T-helper 2 cell (primary cell): ENCODE results near the gene DDX17.

ENCODE experiments used
- DNase-seq, 5 experiments: peaks; one replicate each; pipeline versions ENCODE4 v3.0.0 to v3.0.0-alpha.2; 2012 to 2022
- total RNA-seq, 2 donors: gene quantifications; one replicate each; lab custom pipeline; 2026; lab: John Stamatoyannopoulos, UW

DDX17 gene
- 739 to 1,156 reads per million in 2 donors for total RNA-seq

DNA sequence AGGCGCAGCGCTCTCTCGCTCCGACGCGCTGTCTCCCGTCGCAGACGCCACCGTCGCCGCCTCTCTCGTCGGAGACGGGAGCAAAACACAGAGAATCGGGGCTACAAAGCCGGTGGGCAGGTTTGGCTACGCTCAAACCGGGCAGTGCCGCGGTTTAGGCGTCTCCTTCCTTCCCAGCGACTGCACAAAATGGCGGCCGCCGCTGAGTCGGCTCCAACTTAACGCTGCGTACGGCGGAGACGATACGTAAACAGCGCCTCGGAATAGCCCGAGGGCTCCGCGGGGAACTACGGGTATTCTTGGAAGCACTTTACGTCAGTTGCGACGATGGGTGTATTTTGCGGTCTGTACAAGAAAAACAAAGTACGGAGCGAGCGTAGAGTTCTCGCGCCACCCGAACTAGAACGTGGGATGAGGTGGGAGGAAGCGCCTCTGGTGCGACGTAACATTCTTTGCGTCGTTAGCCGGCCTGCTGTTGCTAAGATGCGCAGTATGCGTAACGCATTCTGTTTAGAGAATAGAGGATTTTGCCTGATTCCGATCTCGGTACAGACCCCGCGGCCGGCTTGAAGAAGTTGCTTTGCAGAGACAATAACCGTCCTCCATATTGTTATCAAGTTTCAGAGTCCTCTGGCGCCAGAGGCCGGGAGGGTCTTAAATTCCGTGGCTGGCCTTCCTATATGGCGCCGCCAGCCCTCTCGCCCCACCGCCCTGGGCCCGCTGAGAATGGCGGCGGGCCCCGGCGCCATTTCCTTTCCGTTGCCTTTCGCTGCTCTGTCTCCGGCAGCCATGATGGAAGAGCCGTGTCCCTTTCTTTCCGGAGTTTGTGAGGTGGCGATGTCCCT is at the start of gene DDX17:
Gene DDX17 (minus strand): TSS at position 194 of the 845 bp plus-strand sequence.
- peak; percentile 76 to 98 (median 89) for DNase-seq

DNA sequence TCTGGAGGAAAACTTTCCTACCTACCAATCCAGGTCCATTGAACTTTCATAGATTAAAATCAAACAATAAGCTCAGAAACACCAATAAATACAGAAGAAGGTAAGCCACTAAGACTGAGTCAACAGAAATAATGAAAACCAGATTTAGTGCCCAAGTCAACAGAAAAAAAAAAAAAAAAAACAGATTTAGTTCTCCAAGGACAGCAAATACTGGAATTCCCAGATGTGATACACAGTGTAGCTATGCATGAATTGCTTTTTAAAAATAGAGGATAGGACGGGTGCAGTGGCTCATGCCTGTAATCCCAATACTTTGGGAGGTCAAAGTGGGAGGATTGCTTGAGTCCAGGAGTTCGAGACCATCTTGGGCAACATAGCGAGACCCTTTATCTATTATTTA is 48.2 kb upstream of the DDX17 start:
- no peak for DNase-seq

DNA sequence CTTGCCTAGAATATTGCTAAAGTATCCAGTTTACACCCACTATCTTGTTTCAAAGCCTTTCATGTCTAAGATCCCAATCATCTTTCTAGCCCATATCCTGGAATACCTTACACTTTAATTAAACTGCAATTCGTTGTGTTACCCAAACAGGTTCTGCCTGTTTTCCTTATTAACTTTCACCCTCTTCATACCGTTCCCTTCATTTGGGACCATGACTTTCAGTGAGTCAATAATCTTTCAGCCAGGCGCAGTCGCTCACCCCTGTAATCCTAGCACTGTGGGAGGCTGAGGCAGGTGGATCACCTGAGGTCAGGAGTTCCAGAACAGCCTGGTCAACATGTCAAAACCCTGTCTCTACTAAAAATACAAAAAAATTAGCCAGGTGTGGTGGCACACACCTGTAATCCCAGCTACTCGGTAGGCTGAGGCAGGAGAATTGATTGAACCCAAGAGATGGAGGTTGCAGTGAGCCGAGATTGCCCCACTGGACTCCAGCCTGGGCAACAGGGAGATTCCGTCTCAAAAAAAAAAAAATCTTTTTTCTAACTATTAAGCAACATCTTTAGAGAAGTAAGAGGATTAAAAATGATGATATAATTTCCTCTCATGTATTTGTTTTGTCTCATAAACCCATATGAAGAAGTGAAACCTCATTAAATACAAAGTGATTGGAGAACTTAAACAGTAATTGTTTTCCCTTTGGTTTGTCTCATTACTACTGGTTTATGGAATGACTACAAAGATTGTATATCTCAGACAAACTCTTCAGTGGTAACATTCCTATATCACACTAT is 43.2 kb upstream of the DDX17 start:
- no peak for DNase-seq

DNA sequence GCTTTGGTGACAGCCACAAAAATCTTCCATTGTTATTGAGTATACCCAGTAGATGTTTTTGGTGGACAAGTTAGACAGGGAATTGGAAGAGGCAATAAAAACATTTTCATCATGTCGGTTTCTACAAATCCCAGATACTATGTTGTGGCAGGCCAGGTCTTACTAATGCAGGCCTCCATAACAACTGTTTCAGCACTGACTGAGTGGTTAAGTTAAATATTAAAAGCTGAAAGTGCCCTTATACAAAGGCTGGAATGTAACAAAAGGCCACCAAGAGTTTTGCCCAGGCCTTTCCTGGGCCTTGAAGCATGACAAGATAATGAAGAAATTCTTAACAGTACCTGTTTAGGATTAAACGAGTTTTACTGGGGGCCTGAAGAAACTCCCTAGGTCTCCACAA is 34.6 kb upstream of the DDX17 start:
- DNase-seq, result no peak

DNA sequence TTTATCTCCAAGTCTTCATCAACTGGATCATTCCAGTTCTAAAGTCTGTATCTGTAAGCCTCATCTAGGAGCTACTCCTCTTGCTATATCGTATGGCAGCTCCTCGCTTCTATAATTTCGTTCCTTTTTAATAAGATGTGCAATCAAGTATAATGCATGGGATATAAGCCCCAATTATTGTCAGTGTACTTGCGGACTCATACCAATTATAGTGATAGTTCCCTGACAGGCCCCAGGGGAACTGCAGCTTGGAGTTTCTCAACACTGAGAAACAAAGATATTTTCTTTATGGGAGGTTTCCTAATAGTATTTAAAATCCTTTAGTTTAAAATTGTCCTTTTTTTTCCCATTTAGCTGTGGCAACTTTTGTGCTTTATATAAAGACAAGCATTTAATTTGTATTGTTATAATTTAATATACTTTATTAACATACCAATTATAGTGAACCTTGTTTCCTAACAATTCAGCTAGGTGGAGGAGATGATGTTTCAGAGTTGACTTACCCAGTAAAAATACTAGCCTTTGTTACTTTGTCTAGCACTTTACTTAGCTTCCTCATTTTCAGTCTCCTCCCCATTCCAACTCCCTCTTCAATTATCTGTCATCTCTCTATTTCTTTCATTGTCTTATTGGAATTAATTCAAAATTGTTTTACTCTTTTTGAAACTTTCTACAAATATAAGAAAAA is 25.3 kb upstream of the DDX17 start:
- no peak for DNase-seq

DNA sequence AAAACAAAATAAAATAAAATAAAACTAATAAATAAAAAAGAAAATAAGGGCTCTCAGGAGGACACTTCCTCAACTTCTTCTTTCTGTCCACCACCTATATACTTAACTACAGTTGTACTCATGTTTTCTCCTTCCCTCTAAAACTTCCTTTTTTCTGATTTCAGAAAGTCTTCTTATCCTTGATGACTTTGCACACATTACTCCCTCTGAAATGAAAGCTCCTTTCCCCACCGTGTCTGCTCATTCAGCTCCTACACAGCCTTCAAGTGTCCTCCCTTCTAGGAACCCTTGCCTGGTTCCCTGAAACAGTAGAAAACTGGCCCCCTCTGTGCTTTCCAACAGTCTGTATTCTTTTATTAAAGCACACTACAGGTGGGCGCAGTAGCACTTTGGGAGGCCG is 18.3 kb upstream of the DDX17 start:
- no peak for DNase-seq

- DNase-seq, result no peak
Measured at GRCh38 chr22:38523479-38523878, 17.4 kb upstream of the DDX17 start.

GRCh38 chr22:38523029-38523428 is 16.9 kb upstream of the DDX17 start:
- no peak for DNase-seq

DNA sequence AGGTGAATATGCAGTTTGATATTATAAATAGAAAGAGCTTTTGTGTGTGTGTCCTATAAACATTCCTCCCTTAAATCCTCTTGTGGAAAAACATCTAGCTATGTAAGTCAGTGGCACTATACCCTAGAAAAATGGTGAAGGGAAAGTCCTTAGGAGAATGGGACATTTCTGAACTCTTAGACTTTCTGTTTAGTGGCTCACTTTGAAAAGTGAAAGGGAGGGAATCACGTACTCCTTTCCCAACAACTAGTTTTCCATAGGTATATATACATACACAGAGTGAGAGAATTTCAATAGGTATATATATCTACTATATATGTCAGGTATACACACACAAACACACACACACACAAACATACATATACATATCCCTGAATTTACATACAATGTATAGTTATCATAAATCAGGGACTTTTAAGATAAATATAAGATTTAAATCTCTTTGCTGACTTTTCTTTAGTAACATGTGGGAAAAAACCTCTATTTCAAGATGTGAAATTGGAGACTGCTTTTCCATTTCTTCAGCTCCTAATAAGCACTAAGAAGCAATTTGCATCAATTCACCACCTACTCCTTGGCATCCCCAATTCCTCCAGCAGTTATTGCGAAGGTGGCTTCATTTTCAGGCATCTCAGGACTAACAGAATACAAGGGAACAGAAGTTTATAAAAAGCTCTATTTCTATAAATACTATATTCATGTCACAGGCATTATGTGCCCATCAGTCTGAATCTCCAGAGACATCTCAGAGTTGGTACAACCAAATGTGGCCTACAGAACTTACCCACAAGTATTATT is 13.5 kb upstream of the DDX17 start:
- DNase-seq, result no peak

DNA sequence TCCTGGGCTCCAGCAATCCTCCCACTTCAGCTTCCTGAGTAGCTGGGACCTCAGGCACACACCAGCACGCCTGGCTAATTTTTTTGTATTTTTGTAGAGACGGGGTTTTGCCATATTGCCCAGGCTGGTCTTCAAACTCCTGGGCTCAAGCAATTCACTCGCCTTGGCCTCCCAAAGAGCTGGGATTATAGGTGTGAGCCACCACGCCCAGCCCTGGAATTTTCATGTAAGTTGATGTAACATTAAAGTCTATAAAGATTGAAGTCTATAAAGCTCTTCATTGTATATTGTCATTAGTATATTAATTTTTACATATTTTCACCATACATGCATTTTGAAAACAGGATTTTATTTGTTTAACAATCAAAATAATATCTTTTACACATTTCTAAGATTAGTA is 12.5 kb upstream of the DDX17 start:
- no peak for DNase-seq

DNA sequence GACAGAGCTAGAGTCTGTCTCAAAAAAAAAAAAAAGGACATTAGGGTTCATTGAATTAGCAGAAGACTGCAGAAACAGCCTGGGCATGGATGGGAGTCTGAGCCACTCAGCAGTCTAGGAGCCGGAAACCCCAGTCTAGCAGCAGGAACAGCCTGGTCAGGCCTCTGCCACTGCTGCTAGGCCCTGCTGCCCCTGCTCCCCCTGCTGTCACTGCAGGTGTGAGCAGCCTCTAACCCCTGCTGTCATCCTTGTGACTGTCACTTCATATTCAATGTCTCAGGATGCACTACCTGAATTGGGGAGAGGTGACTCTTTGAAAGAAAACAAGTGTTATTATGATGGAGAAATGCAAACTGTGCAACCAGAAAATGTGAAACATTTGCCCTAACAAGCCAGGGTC is 7.0 kb upstream of the DDX17 start:
- DNase-seq, result peak in 2 of 5 experiments; percentile 46 to 53

- no peak for DNase-seq
Measured at GRCh38 chr22:38510416-38510970, 4.4 kb upstream of the DDX17 start.

- DNase-seq, result peak in 4 of 5 experiments; percentile 31 to 69 (median 38)
Measured at GRCh38 chr22:38505541-38506117, 482 bp downstream of the DDX17 start.

DNA sequence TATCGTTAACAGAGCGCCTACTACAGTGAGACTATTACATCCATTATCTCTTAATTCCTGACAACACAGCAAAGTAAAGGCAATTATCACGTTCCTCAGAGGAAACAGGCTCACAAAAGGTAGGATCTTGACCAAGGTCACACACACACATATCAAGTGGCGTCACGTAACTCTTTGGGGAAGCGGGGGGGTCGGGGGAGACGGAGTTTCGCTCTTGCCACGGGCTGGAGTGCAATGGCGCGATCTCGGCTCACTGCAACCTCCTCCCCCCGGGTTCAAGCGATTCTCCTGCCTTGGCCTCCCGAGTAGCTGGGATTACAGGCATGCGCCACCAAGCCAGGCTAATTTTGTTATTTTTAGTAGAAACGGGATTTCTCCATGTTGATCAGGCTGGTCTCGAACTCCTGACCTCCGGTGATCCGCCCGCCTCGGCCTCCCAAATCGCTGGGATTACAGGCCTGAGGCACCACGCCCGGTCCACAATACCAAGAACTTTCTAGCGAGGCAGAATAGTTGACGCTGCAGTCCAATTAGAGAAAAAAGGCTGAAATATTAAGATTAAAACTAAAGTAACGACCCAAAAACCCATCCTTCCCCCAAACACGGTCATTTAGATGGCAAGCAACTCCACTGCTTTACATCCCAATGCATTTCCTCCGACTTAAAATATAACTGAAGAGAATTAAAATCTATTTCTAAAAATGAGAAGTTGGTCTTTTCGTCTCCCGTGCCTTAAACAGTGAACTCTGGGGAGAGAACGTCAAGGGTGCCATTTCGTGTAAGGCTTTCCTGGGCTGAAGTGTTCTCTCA is 1.2 kb downstream of the DDX17 start:
- peak; percentile 18 to 79 (median 49) for DNase-seq

- DNase-seq, result no peak
Measured at GRCh38 chr22:38503021-38503420, 3.1 kb downstream of the DDX17 start.

- no peak for DNase-seq
Measured at GRCh38 chr22:38501797-38502672, 4.1 kb downstream of the DDX17 start.

DNA sequence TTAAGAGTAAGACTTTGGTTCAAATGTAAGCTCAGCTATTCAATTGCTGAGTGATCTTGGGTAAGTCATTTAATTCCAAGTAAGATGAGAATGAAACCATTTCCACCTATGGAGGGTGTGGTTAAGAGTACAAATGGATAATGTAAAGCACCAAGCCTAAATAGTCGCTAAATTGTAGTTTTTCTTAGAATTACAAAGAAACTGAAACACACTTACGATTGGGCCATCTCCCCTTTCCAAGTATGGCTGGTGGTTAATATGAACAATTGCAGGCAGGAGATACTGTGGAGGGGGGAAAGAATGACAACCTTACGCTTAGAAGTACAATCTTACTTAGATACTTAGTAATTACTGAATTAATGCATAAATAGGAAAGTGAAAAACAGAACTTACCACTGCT is 8.2 kb downstream of the DDX17 start:
- DNase-seq, result no peak

GRCh38 chr22:38494939-38495338 is 11.2 kb downstream of the DDX17 start:
- no peak for DNase-seq

DNA sequence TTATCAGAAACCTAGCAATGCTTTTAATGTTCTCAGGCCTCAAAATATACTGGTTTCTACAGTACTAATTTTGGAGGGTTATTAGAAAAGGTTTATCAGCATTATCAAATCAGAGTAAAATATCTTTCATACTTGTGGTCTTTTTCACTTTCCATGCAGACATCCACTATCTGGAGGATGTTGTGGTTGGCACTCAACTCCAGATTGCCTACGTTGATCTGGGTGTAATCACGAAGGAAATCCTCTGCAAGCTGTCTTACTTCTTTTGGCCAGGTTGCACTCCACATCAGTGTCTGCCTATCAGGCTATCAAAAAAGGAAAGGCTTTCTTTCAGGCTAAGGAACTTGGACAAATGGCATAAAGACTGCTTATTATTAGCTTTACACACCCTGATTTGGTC is 11.6 kb downstream of the DDX17 start:
- DNase-seq, result peak in 1 of 5 experiments; percentile 66
